Panc1 (cell line): Measurements from ENCODE around the gene C4orf51.

Experiments
- CTCF ChIP-seq: fragments of 450-650 bp; IDR thresholded peaks from 2 replicates; pipeline ENCODE4 v1.5.1; 2017; ENCODE audit warnings: mild to moderate bottlenecking
- POLR2AphosphoS5 ChIP-seq: IDR thresholded peaks from 2 replicates; pipeline ENCODE4 v1.6.1; 2012; ENCODE audit warnings: mild to moderate bottlenecking, low read depth, low read length, moderate library complexity

GRCh38 chr4:145697332-145697731 lies 17.4 kb downstream of the C4orf51 start:
- TF ChIP-seq CTCF = no peak
- TF ChIP-seq POLR2AphosphoS5 = no peak
